GM19239 (cell line): Measurements from ENCODE around the gene ZPBP.
"Not testable (repeated sequence)": the region's sequence is repeated elsewhere in the genome, so short reads cannot be mapped to it uniquely, and the experiment has no call there.

Experiments used
- DNase-seq: peaks from one replicate; pipeline ENCODE4 v3.0.0; 2011; ENCODE audit warnings: low spot score; ENCODE audit not compliant: insufficient read length
- FAIRE-seq: peaks from 2 replicates; lab custom pipeline; 2011; peaks lifted over from hg19 to GRCh38; lab: Jason Lieb, UNC

ZPBP gene

GRCh38 chr7:50056131-50056530 lies 36.9 kb downstream of the ZPBP start:
- FAIRE-seq, result no peak

GRCh38 chr7:50047716-50048115 lies 45.3 kb downstream of the ZPBP start:
- DNase-seq, result no peak
- FAIRE-seq, result no peak

More at GRCh38 chr7:50056131-50056530, 36.9 kb downstream of the ZPBP start:
- DNase-seq, result no peak

GRCh38 chr7:50041165-50041564 lies 51.9 kb downstream of the ZPBP start:
- DNase-seq, FAIRE-seq: not testable (repeated sequence)

GRCh38 chr7:50037086-50037485 lies 56.0 kb downstream of the ZPBP start:
- no peak for FAIRE-seq

GRCh38 chr7:50022991-50023390 lies 70.1 kb downstream of the ZPBP start:
- no peak for DNase-seq
- FAIRE-seq, result no peak

More at GRCh38 chr7:50037086-50037485, 56.0 kb downstream of the ZPBP start:
- no peak for DNase-seq

GRCh38 chr7:50022451-50022850 lies 70.6 kb downstream of the ZPBP start:
- FAIRE-seq, result no peak
- no peak for DNase-seq

GRCh38 chr7:49995681-49996080 lies 97.4 kb downstream of the ZPBP start:
- FAIRE-seq (no peak), DNase-seq (no peak)

GRCh38 chr7:49986191-49986590 lies 106.9 kb downstream of the ZPBP start:
- FAIRE-seq, result no peak
- DNase-seq, result no peak

GRCh38 chr7:49980465-49980864 lies 112.6 kb downstream of the ZPBP start:
- no peak for FAIRE-seq
- DNase-seq, result no peak

- no peak for DNase-seq
- no peak for FAIRE-seq
Observed at GRCh38 chr7:49976238-49976637, 116.8 kb downstream of the ZPBP start.

- FAIRE-seq, result no peak
Observed at GRCh38 chr7:49974035-49974434, 119.0 kb downstream of the ZPBP start.

GRCh38 chr7:49937608-49938007 lies 155.4 kb downstream of the ZPBP start:
- DNase-seq, result no peak

More at GRCh38 chr7:49974035-49974434, 119.0 kb downstream of the ZPBP start:
- DNase-seq, result no peak

GRCh38 chr7:49931627-49932026 lies 161.4 kb downstream of the ZPBP start:
- FAIRE-seq (no peak), DNase-seq (no peak)

More at GRCh38 chr7:49937608-49938007, 155.4 kb downstream of the ZPBP start:
- FAIRE-seq, result no peak

GRCh38 chr7:49928787-49929186 lies 164.3 kb downstream of the ZPBP start:
- no peak for DNase-seq
- FAIRE-seq, result no peak

GRCh38 chr7:49927631-49928030 lies 165.4 kb downstream of the ZPBP start:
- FAIRE-seq (no peak), DNase-seq (no peak)

GRCh38 chr7:49926720-49927119 lies 166.3 kb downstream of the ZPBP start:
- FAIRE-seq, result no peak
- no peak for DNase-seq

GRCh38 chr7:49911909-49912308 lies 181.1 kb downstream of the ZPBP start:
- FAIRE-seq, result no peak

GRCh38 chr7:49894543-49894942 lies 198.5 kb downstream of the ZPBP start:
- FAIRE-seq (no peak), DNase-seq (no peak)

More at GRCh38 chr7:49911909-49912308, 181.1 kb downstream of the ZPBP start:
- no peak for DNase-seq

- no peak for DNase-seq
- no peak for FAIRE-seq
Observed at GRCh38 chr7:49893131-49893530, 199.9 kb downstream of the ZPBP start.

GRCh38 chr7:49892481-49892880 lies 200.6 kb downstream of the ZPBP start:
- DNase-seq, result no peak
- FAIRE-seq, result no peak
